Measurements from ENCODE around the gene EXOC3L4. TPM values are rescaled to one million over a fixed set of nuclear protein-coding genes. Genes with fewer than 3 reads are reported as not detected.

The EXOC3L4 gene
- total RNA-seq, 1 experiment from 2014 or later = not detected

DNA sequence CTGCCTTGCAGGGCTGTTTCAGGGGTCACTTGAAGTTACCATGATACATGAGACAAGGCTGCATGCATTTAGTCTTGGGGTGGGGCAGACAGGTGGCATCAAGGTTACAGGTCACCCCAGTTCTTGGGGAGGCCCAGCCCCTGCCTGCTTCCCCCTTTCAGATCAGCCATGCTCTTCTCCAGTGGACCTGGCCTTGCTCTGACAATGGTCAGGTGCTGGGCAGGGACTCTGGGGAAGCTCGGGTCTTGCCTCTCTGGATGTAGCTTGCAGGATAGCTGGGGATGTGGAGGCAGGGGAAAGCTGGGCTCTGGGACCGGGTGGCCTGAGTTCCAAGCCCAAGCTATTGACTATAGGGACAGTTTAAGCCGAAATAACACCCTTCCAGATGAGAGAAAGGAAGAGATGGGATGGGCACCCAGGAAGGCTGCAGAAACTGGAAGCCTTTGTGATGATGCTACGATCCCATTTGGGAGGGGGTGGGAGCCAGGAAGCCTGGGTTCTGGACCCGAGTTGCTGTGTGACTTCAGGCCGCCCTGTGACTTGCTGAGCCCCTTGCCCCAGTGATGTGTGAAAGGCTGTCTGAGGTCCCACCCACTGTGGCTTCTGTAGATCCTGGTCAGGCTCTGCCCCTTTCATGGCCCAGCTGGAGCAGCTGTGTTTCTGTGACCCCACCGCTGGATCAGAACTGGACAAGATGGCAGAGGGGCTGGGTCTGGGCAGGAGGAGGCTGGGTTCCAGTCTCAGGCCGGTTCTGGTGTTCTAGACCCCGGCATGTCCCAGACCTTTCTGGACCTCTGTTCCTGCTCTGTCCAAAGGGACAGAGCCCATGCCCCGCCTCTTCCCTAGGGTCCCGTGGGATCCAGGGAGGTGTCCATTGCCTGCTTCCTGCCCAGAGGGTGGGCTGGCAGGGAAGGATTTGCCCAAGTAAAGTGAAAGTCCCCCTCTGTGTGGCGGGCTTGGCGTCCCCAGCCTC is 30.9 kb downstream of the EXOC3L4 start:
- POLR2A ChIA-PET = interaction anchor here (0.7 to 0.9 kb wide), 2 partner anchors 43 to 128 kb away, joined by 3 read pairs; no protein-coding TSS in a partner anchor
- intact Hi-C loops (cut with micrococcal nuclease) = no loop called here
- no TSS peak for BruUV-seq (replicated peaks)

DNA sequence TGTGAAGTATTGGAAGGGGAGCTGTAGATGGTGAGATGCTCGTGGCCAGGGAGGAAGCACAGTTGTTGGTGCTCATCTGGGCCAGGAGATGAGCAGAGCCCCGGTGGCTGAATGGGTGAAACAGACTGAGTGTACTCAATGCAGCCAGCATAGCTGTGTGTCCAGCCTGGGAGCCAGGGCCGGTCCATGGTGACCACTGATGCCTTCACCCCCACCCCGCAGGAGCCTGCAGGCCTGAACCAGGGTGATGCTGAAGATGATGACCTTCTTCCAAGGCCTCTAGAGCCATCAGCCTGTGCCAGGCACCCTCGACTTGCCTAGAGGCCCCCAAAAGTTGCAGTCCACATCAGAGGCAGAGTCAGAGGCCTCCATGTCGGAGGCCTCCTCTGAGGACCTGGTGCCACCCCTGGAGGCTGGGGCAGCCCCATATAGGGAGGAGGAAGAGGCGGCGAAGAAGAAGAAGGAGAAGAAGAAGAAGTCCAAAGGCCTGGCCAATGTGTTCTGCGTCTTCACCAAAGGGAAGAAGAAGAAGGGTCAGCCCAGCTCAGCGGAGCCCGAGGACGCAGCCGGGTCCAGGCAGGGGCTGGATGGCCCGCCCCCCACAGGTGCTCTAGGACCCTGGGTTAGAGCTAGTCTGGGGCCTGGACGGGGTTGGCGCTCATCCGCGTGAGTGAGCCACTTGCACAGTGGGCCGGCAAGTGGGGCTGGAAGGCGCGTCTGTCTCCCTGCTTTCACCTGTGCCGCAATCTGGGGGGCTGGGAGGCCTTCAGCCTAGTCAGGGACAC is 31.8 kb downstream of the EXOC3L4 start:
- H3K36me3 Mint-ChIP-seq (ENCODE audit: insufficient read depth, unreplicated experiment) = no peaks in the 10 kb centered on the region
- peak overlapping the region; percentile 62 for H3K4me3 Mint-ChIP-seq (ENCODE audit: unreplicated experiment)
- ChIA-PET POLR2A (interaction anchor here (0.6 to 1.2 kb wide), 5 partner anchors 16 to 203 kb away, joined by 3 to 7 read pairs (median 4); no protein-coding TSS in a partner anchor), CTCF (interaction anchor here (0.6 to 7.3 kb wide), 13 partner anchors 11 to 206 kb away, joined by 3 to 50 read pairs (median 4); no protein-coding TSS in a partner anchor)
- peaks cover 51% of the 10 kb centered on the region for H3K4me1 Mint-ChIP-seq (ENCODE audit: insufficient read depth, unreplicated experiment)
- TF ChIP-seq, protein P1, sequence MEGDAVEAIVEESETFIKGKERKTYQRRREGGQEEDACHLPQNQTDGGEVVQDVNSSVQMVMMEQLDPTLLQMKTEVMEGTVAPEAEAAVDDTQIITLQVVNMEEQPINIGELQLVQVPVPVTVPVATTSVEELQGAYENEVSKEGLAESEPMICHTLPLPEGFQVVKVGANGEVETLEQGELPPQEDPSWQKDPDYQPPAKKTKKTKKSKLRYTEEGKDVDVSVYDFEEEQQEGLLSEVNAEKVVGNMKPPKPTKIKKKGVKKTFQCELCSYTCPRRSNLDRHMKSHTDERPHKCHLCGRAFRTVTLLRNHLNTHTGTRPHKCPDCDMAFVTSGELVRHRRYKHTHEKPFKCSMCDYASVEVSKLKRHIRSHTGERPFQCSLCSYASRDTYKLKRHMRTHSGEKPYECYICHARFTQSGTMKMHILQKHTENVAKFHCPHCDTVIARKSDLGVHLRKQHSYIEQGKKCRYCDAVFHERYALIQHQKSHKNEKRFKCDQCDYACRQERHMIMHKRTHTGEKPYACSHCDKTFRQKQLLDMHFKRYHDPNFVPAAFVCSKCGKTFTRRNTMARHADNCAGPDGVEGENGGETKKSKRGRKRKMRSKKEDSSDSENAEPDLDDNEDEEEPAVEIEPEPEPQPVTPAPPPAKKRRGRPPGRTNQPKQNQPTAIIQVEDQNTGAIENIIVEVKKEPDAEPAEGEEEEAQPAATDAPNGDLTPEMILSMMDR (IDR thresholded peaks at IDR 0.05; ENCODE audit: unreplicated experiment) = no peak
- no TSS peak for BruUV-seq (replicated peaks)
- no peak for DNase-seq (ENCODE audit: unreplicated experiment)
- H3K9me3 Mint-ChIP-seq (ENCODE audit: unreplicated experiment) = no peaks in the 10 kb centered on the region
- no peak overlapping the region for H3K27ac Mint-ChIP-seq (ENCODE audit: low read depth, unreplicated experiment)
- intact Hi-C loops (cut with micrococcal nuclease) = no loop called here
- no peaks in the 10 kb centered on the region for H3K27me3 Mint-ChIP-seq (ENCODE audit: insufficient read depth, unreplicated experiment)

More for the DNA sequence above, 30.9 kb downstream of the EXOC3L4 start:
- TF ChIP-seq, protein P1 (IDR thresholded peaks at IDR 0.05; ENCODE audit: unreplicated experiment) = no peak
- Mint-ChIP-seq H3K27me3 (ENCODE audit: insufficient read depth, unreplicated experiment) (no peaks in the 10 kb centered on the region), H3K27ac (ENCODE audit: low read depth, unreplicated experiment) (no peak overlapping the region), H3K4me3 (ENCODE audit: unreplicated experiment) (no peak overlapping the region), H3K36me3 (ENCODE audit: insufficient read depth, unreplicated experiment) (no peaks in the 10 kb centered on the region), H3K4me1 (ENCODE audit: insufficient read depth, unreplicated experiment) (peaks cover 42% of the 10 kb centered on the region), H3K9me3 (ENCODE audit: unreplicated experiment) (no peaks in the 10 kb centered on the region)
- no peak for DNase-seq (ENCODE audit: unreplicated experiment)
- CTCF ChIA-PET = interaction anchor here (1.0 to 7.3 kb wide), 5 partner anchors 10 to 207 kb away, joined by 3 to 50 read pairs (median 4); no protein-coding TSS in a partner anchor

DNA sequence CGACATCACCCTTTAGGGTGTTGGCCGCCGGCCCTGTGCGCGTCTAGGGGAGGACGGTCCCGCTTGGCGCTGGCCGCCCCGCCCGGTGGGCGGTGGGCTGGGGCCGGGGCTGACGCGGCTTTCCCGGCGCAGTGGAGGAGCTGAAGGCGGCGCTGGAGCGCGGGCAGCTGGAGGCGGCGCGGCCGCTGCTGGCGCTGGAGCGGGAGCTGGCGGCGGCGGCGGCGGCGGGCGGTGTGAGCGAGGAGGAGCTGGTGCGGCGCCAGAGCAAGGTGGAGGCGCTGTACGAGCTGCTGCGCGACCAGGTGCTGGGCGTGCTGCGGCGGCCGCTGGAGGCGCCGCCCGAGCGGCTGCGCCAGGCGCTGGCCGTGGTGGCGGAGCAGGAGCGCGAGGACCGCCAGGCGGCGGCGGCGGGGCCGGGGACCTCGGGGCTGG is 32.4 kb downstream of the EXOC3L4 start:
- Mint-ChIP-seq H3K27me3 (ENCODE audit: insufficient read depth, unreplicated experiment) (no peaks in the 10 kb centered on the region), H3K9me3 (ENCODE audit: unreplicated experiment) (no peaks in the 10 kb centered on the region), H3K4me1 (ENCODE audit: insufficient read depth, unreplicated experiment) (peaks cover 53% of the 10 kb centered on the region), H3K4me3 (ENCODE audit: unreplicated experiment) (peak overlapping the region; percentile 62), H3K27ac (ENCODE audit: low read depth, unreplicated experiment) (no peak overlapping the region), H3K36me3 (ENCODE audit: insufficient read depth, unreplicated experiment) (no peaks in the 10 kb centered on the region)
- ChIA-PET POLR2A (interaction anchor here (0.6 to 1.4 kb wide), 7 partner anchors 16 to 207 kb away, joined by 3 to 7 read pairs (median 4); partner anchors contain the start of gene EIF5), CTCF (interaction anchor here (0.6 to 7.3 kb wide), 13 partner anchors 8 to 201 kb away, joined by 3 to 50 read pairs (median 4); no protein-coding TSS in a partner anchor)
- TF ChIP-seq, protein P1 (IDR thresholded peaks at IDR 0.05; ENCODE audit: unreplicated experiment) = peak; percentile 9
- no TSS peak for BruUV-seq (replicated peaks)
- peak; percentile 69 for DNase-seq (ENCODE audit: unreplicated experiment)
- intact Hi-C loops (cut with micrococcal nuclease) = no loop called here
